ENCODE measurements around the gene NUP210L. TPM values are rescaled to one million over a fixed set of nuclear protein-coding genes. Genes with fewer than 3 reads are reported as not detected.
A peak's percentile ranks its signal among the peaks of the same experiment; 100 is the strongest.

The NUP210L gene
- total and polyA plus RNA-seq, 2 donors from 2014 or later, result 0.06 TPM; not detected in 1

- DNase-seq (no peak), FAIRE-seq (no peak)
- Histone ChIP-seq H3K27ac (ENCODE audit: low read depth in 2 of 2, low read length in 2 of 2) (peak overlapping the region in 1 of 2 donors; percentile 90), H3K9ac (ENCODE audit: low read length in 3 of 3) (peak overlapping the region in 1 of 3 donors; percentile 75), H3K4me3 (ENCODE audit: low read length in 3 of 3) (peak overlapping the region in 1 of 3 donors; percentile 65), H3K27me3 (ENCODE audit: control insufficient read depth, insufficient read depth, low read length) (no peaks in the 10 kb centered on the region), H3K36me3 (ENCODE audit: control insufficient read depth in 2 of 3, insufficient read depth in 3 of 3, low read length in 3 of 3) (peaks cover 2 to 21% (median 3%) of the 10 kb centered on the region in 3 donors), H3K9me3 (ENCODE audit: control insufficient read depth in 2 of 3, insufficient read depth in 1 of 3, low read length in 3 of 3) (no peaks in the 10 kb centered on the region), H3K4me1 (ENCODE audit: control insufficient read depth in 2 of 3, insufficient read depth in 2 of 3, low read depth in 1 of 3, low read length in 3 of 3) (peaks cover 0 to 16% (median 3%) of the 10 kb centered on the region in 3 donors)
- no peak for TF ChIP-seq CTCF (IDR thresholded peaks at IDR 0.05; ENCODE audit: borderline replicate concordance, extremely low read depth, insufficient read depth)
- intact Hi-C loops (cut with DNase I), result no loop called here
Measured at GRCh38 chr1:153944827-153945117, 210.1 kb downstream of the NUP210L start.

DNA sequence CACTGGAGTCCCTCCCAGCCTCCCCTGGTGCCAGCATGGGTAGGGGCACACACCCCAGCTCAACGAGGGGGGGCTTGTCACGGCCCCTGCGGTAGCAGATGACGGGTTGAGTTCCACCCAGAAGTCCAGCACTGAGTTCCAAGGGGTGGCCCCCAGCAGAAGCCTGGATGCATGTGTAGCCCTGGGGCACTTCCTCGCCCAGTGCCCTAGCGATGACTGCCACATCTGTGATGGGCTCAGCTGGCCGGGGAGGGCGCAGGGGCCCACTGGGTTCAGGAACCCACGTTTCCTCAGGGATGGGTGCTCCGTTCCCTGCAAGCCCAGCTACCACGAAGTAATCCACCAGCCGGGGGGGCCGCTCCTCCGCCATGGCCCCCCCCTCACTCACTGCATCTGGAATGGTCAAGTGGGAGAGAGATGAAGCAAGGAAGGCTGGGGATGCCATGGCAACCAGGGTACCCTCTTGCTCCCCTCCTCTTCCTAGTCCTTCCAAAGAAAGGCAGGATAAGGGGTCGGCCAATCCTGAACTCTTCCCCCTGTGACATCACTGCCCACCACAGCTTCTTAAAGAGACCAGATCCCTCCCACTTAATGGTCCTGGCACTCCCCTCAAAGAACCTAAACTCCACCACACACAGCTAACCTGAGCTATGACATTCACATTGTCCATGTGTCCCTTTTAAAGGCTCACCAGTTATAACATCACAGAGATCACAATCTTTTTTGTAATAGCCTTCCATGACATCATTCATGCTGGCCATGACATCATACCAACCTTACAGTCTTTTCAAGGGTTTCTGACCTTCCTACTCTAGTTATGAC, 210.7 kb downstream of the NUP210L start:
- no peak for FAIRE-seq
- peak overlapping the region in 1 of 3 donors; percentile 65 for H3K4me3 ChIP-seq (ENCODE audit: low read length in 3 of 3)
- intact Hi-C loops (cut with DNase I), result no loop called here

DNA sequence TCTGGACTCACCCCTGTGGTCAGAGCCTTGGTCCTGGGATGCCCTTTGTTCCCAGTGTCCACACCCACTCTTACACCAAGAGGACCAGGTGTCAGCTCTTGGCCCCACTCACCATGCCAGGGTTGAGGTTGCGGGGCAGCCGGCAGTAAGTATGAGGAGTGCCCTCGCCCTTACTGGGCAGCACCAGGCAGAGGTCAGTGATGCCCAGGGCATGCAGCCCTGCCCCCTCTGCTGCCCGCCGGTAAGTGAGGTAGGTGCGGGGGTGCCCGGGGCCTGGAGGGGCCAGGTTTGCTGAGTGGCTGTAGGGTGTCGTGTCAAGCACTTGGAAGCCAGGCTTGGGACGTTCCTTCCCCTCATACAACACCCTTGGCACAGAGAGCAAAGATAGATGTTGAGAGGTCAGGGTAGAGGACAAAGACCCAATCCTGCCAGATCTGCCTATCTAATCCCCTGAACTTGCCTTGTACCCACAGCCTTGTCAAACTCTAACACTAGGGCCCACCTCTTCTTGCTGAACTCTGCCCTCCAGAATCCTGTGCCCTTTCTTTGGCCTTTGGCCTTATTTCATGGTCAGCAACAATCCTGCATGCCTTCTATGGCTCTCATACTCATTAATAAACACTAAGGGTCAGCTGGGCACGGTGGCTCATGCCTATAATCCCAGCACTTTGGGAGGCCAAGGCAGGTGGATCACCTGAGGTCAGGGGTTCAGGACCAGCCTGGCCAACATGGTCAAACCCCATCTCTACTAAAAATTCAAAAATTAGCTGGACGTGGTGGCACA, 211.9 kb downstream of the NUP210L start:
- Histone ChIP-seq H3K4me3 (ENCODE audit: low read length in 3 of 3) (no peak overlapping the region), H3K36me3 (ENCODE audit: control insufficient read depth in 2 of 3, insufficient read depth in 3 of 3, low read length in 3 of 3) (peaks cover 2 to 18% (median 5%) of the 10 kb centered on the region in 3 donors), H3K27ac (ENCODE audit: low read depth in 2 of 2, low read length in 2 of 2) (no peak overlapping the region), H3K27me3 (ENCODE audit: control insufficient read depth, insufficient read depth, low read length) (no peaks in the 10 kb centered on the region), H3K4me1 (ENCODE audit: control insufficient read depth in 2 of 3, insufficient read depth in 2 of 3, low read depth in 1 of 3, low read length in 3 of 3) (peaks cover 0 to 16% (median 3%) of the 10 kb centered on the region in 3 donors), H3K9ac (ENCODE audit: low read length in 3 of 3) (no peak overlapping the region), H3K9me3 (ENCODE audit: control insufficient read depth in 2 of 3, insufficient read depth in 1 of 3, low read length in 3 of 3) (no peaks in the 10 kb centered on the region)
- FAIRE-seq (no peak), DNase-seq (peak in 2 of 5 donors; percentile 23 to 70)
- TF ChIP-seq CTCF (IDR thresholded peaks at IDR 0.05; ENCODE audit: borderline replicate concordance, extremely low read depth, insufficient read depth), result no peak
- intact Hi-C loops (cut with DNase I), result no loop called here

More for the DNA sequence above, 210.7 kb downstream of the NUP210L start:
- peak overlapping the region in 1 of 2 donors; percentile 90 for H3K27ac ChIP-seq (ENCODE audit: low read depth in 2 of 2, low read length in 2 of 2)
- H3K4me1 ChIP-seq (ENCODE audit: control insufficient read depth in 2 of 3, insufficient read depth in 2 of 3, low read depth in 1 of 3, low read length in 3 of 3), result peaks cover 0 to 16% (median 3%) of the 10 kb centered on the region in 3 donors
- no peak for TF ChIP-seq CTCF (IDR thresholded peaks at IDR 0.05; ENCODE audit: borderline replicate concordance, extremely low read depth, insufficient read depth)
- no peaks in the 10 kb centered on the region for H3K27me3 ChIP-seq (ENCODE audit: control insufficient read depth, insufficient read depth, low read length)
- no peaks in the 10 kb centered on the region for H3K9me3 ChIP-seq (ENCODE audit: control insufficient read depth in 2 of 3, insufficient read depth in 1 of 3, low read length in 3 of 3)
- H3K36me3 ChIP-seq (ENCODE audit: control insufficient read depth in 2 of 3, insufficient read depth in 3 of 3, low read length in 3 of 3), result peaks cover 2 to 24% (median 5%) of the 10 kb centered on the region in 3 donors
- DNase-seq, result peak in 2 of 5 donors; percentile 38 to 81
- H3K9ac ChIP-seq (ENCODE audit: low read length in 3 of 3), result no peak overlapping the region

Small RNA genes within 50 kb of the gene (microRNA-seq; reads per million reads assigned to microRNA genes)
- gene MIR190B, result 5.1 reads per million, percentile 9 among the genes with 10 or more reads in this experiment
- gene MIR5698, result not detected
- not detected for gene MIR6737

Other genes starting within 250 kb of the NUP210L start
- 49.0 TPM for gene GATAD2B, start 232.1 kb downstream of the NUP210L start, total RNA-seq
- 3.6 TPM for gene GATAD2B, start 232.1 kb downstream of the NUP210L start, polyA plus RNA-seq (ENCODE audit: insufficient read depth, low read depth, low replicate concordance)
- 60.6 TPM for gene DENND4B, start 208.4 kb downstream of the NUP210L start, total RNA-seq
- gene DENND4B, start 208.4 kb downstream of the NUP210L start, polyA plus RNA-seq (ENCODE audit: insufficient read depth, low read depth, low replicate concordance), result 13.2 TPM
- gene CRTC2, start 196.5 kb downstream of the NUP210L start, total RNA-seq, result 44.8 TPM
- gene CRTC2, start 196.5 kb downstream of the NUP210L start, polyA plus RNA-seq (ENCODE audit: insufficient read depth, low read depth, low replicate concordance), result 28.6 TPM
- gene SLC39A1, start 191.5 kb downstream of the NUP210L start, total RNA-seq, result 125 TPM
- gene SLC39A1, start 191.5 kb downstream of the NUP210L start, polyA plus RNA-seq (ENCODE audit: insufficient read depth, low read depth, low replicate concordance), result 106 TPM
- 10.9 TPM for gene CREB3L4, start 187.2 kb downstream of the NUP210L start, total RNA-seq
- 9.3 TPM for gene CREB3L4, start 187.2 kb downstream of the NUP210L start, polyA plus RNA-seq (ENCODE audit: insufficient read depth, low read depth, low replicate concordance)
- 97.0 TPM for gene JTB, start 177.4 kb downstream of the NUP210L start, total RNA-seq
- gene JTB, start 177.4 kb downstream of the NUP210L start, polyA plus RNA-seq (ENCODE audit: insufficient read depth, low read depth, low replicate concordance), result 188 TPM
- 142 TPM for gene RAB13, start 168.7 kb downstream of the NUP210L start, total RNA-seq
- 226 TPM for gene RAB13, start 168.7 kb downstream of the NUP210L start, polyA plus RNA-seq (ENCODE audit: insufficient read depth, low read depth, low replicate concordance)
- 1,447 TPM for gene RPS27, start 164.3 kb downstream of the NUP210L start, total RNA-seq
- gene RPS27, start 164.3 kb downstream of the NUP210L start, polyA plus RNA-seq (ENCODE audit: insufficient read depth, low read depth, low replicate concordance), result 4,953 TPM
- 315 TPM for gene TPM3, start 37.0 kb upstream of the NUP210L start, total RNA-seq
- 156 TPM for gene TPM3, start 37.0 kb upstream of the NUP210L start, polyA plus RNA-seq (ENCODE audit: insufficient read depth, low read depth, low replicate concordance)
- gene CFAP141, start 51.3 kb upstream of the NUP210L start, total RNA-seq, result not detected
- not detected for gene CFAP141, start 51.3 kb upstream of the NUP210L start, polyA plus RNA-seq (ENCODE audit: insufficient read depth, low read depth, low replicate concordance)
- gene UBAP2L, start 65.9 kb upstream of the NUP210L start, total RNA-seq, result 131 TPM
- gene UBAP2L, start 65.9 kb upstream of the NUP210L start, polyA plus RNA-seq (ENCODE audit: insufficient read depth, low read depth, low replicate concordance), result 46.2 TPM
- 74.8 TPM for gene HAX1, start 117.6 kb upstream of the NUP210L start, total RNA-seq
- 153 TPM for gene HAX1, start 117.6 kb upstream of the NUP210L start, polyA plus RNA-seq (ENCODE audit: insufficient read depth, low read depth, low replicate concordance)
- not detected for gene AQP10, start 166.0 kb upstream of the NUP210L start, total RNA-seq
- gene AQP10, start 166.0 kb upstream of the NUP210L start, polyA plus RNA-seq (ENCODE audit: insufficient read depth, low read depth, low replicate concordance), result not detected
- 40.9 TPM for gene ATP8B2, start 170.5 kb upstream of the NUP210L start, total RNA-seq
- 6.2 TPM for gene ATP8B2, start 170.5 kb upstream of the NUP210L start, polyA plus RNA-seq (ENCODE audit: insufficient read depth, low read depth, low replicate concordance)